HepG2 (cell line): ENCODE measurements around the gene NDUFB7. TPM values are rescaled to one million over a fixed set of nuclear protein-coding genes. Genes with fewer than 3 reads are reported as not detected.

Experiments
- AHDC1 ChIP-seq: sonication (generic); formaldehyde crosslinking; IDR thresholded peaks from 2 replicates; pipeline ENCODE4 v1.5.1; 2020; ENCODE audit warnings: mild to moderate bottlenecking, missing genetic modification reagents, borderline replicate concordance
- BRCA1 ChIP-seq: sonication (generic); formaldehyde crosslinking; IDR thresholded peaks from 2 replicates; pipeline ENCODE4 v1.4.0; 2020; ENCODE audit warnings: missing genetic modification reagents
- ETS1 ChIP-seq: sonication (generic); formaldehyde crosslinking; IDR thresholded peaks from 2 replicates; pipeline ENCODE4 v1.4.0; 2020; ENCODE audit warnings: missing genetic modification reagents
- NR1H2 ChIP-seq: sonication (generic); formaldehyde crosslinking; IDR thresholded peaks from 2 replicates; pipeline ENCODE4 v1.8.1; 2022; ENCODE audit warnings: low read depth, missing genetic modification reagents, borderline replicate concordance
- PRDM10 ChIP-seq: sonication (generic); formaldehyde crosslinking; IDR thresholded peaks from 2 replicates; pipeline ENCODE4 v1.4.0; 2020; ENCODE audit warnings: low read depth, missing genetic modification reagents
- SRSF9 ChIP-seq: fragments of 200-400 bp; formaldehyde crosslinking; IDR thresholded peaks from 2 replicates; pipeline ENCODE4 v1.6.1; 2018; ENCODE audit warnings: borderline replicate concordance, mild to moderate bottlenecking, low read depth, low read length; ENCODE audit not compliant: insufficient read depth, poor library complexity, severe bottlenecking
- SRY ChIP-seq: sonication (generic); formaldehyde crosslinking; IDR thresholded peaks from 2 replicates; pipeline ENCODE4 v1.8.0; 2022; ENCODE audit warnings: mild to moderate bottlenecking, missing genetic modification reagents
- STAT5B ChIP-seq: sonication (generic); formaldehyde crosslinking; IDR thresholded peaks from 2 replicates; pipeline ENCODE4 v1.4.0; 2020; ENCODE audit warnings: missing genetic modification reagents
- THYN1 ChIP-seq: sonication (generic); formaldehyde crosslinking; IDR thresholded peaks from 2 replicates; pipeline ENCODE4 v1.8.1; 2023; ENCODE audit warnings: low read depth, mild to moderate bottlenecking, moderate library complexity, missing genetic modification reagents, borderline replicate concordance
- ZNF512B ChIP-seq: sonication (generic); formaldehyde crosslinking; IDR thresholded peaks from 2 replicates; pipeline ENCODE4 v1.5.1; 2020; ENCODE audit warnings: missing genetic modification reagents, mild to moderate bottlenecking, borderline replicate concordance
- ZNF557 ChIP-seq: sonication (generic); formaldehyde crosslinking; IDR thresholded peaks from 2 replicates; pipeline ENCODE4 v1.4.0; 2020; ENCODE audit warnings: missing genetic modification reagents
- polyA plus RNA-seq, 8 experiments: library from polyadenylated mRNA; depleted of rRNA in 3 of 8; stranded (reverse) in 7 of 8; unstranded in 1 of 8; fragments of >200 nt; fragmentation: Illumina TruSeq in 4 of 8; extraction: Trizol in 4 of 8; gene quantifications; 2 replicates each; pipeline versions ENCODE4 v1.2.1 to v1.2.3, GENCODE V29; 2011 to 2016; ENCODE audit warnings: low read depth in 4 of 8, missing spikeins in 1 of 8, mixed read lengths in 1 of 8; ENCODE audit not compliant: insufficient read depth in 1 of 8
- total RNA-seq, 5 experiments: library from RNA; depleted of rRNA; stranded (reverse); fragments of >200 nt; fragmentation: Illumina TruSeq; extraction: Trizol; gene quantifications; 2 replicates each; pipeline ENCODE4 v1.2.3, GENCODE V29; 2016; ENCODE audit warnings: low read depth in 1 of 5

NDUFB7 gene
- total and polyA plus RNA-seq, 2 of the 13 experiments (the other 11 are each of a cell fraction or from before 2014, with no cell fraction given): 156 to 198 TPM

- no peak for TF ChIP-seq PRDM10
- no peak for TF ChIP-seq SRSF9
- no peak for TF ChIP-seq STAT5B (CRISPR knock-in tag)
- no peak for TF ChIP-seq THYN1 (CRISPR knock-in tag)
- no peak for TF ChIP-seq NR1H2 (CRISPR knock-in tag)
- no peak for TF ChIP-seq BRCA1 (CRISPR knock-in tag)
- TF ChIP-seq AHDC1 (CRISPR knock-in tag): no peak
- TF ChIP-seq ZNF512B (CRISPR knock-in tag): peak; percentile 42; the same call in 1 of the 2 replicates
- TF ChIP-seq SRY (CRISPR knock-in tag): peak; percentile 39; the same call in 1 of the 2 replicates
- TF ChIP-seq ZNF557: no peak
- TF ChIP-seq ETS1 (CRISPR knock-in tag): no peak
These were observed 42.4 kb downstream of the NDUFB7 start, which contains the start of gene TECR (continued) for GRCh38 chr19:14529254-14530004.
